Liver (tissue), 9 donors: ENCODE results near the gene CPNE1. TPM values are rescaled to one million over a fixed set of nuclear protein-coding genes. Genes with fewer than 3 reads are reported as not detected.

Source experiments
- DNase-seq: peaks from one replicate; pipeline ENCODE4 v3.0.0-alpha.2; 2017; ENCODE audit warnings: low spot score
- H3K27ac ChIP-seq, 2 donors: one replicate each; pipeline ENCODE4 v1.7.0; 2013; ENCODE audit warnings: inconsistent platforms in 2 of 2, low read length in 2 of 2, control low read depth in 1 of 2, low read depth in 1 of 2, mild to moderate bottlenecking in 1 of 2
- H3K27me3 ChIP-seq, 4 donors: one replicate each; pipeline versions ENCODE4 v1.6.1 to v1.7.0; 2013; ENCODE audit warnings: low read length in 3 of 4, inconsistent platforms in 1 of 4, mild to moderate bottlenecking in 1 of 4, moderate library complexity in 1 of 4; ENCODE audit not compliant: control insufficient read depth in 4 of 4, insufficient read depth in 4 of 4
- H3K36me3 ChIP-seq, 4 donors: one replicate each; pipeline versions ENCODE4 v1.6.1 to v1.7.0; 2013; ENCODE audit warnings: low read length in 3 of 4, mild to moderate bottlenecking in 3 of 4, low read depth in 1 of 4, moderate library complexity in 1 of 4; ENCODE audit not compliant: control insufficient read depth in 4 of 4, insufficient read depth in 3 of 4
- H3K4me1 ChIP-seq, 4 donors: one replicate each; pipeline versions ENCODE4 v1.6.1 to v1.7.0; 2013; ENCODE audit warnings: low read length in 3 of 4, mild to moderate bottlenecking in 3 of 4, moderate library complexity in 1 of 4; ENCODE audit not compliant: control insufficient read depth in 4 of 4, insufficient read depth in 4 of 4
- H3K4me3 ChIP-seq, 3 donors: one replicate each; pipeline versions ENCODE4 v1.6.1 to v1.7.0; 2013; ENCODE audit warnings: low read length in 3 of 3, control low read depth in 1 of 3, low read depth in 1 of 3, mild to moderate bottlenecking in 1 of 3
- H3K9ac ChIP-seq, 2 donors: one replicate each; pipeline ENCODE4 v1.7.0; 2013; ENCODE audit warnings: low read length in 2 of 2, mild to moderate bottlenecking in 2 of 2, moderate library complexity in 2 of 2, control low read depth in 1 of 2, low read depth in 1 of 2
- H3K9me3 ChIP-seq, 4 donors: one replicate each; pipeline versions ENCODE4 v1.6.1 to v1.7.0; 2013; ENCODE audit warnings: low read length in 3 of 4; ENCODE audit not compliant: control insufficient read depth in 4 of 4
- EGR1 ChIP-seq, 2 donors: IDR thresholded peaks; 2 replicates each; pipeline ENCODE4 v1.6.1; 2016 to 2018; ENCODE audit warnings: antibody characterized with exemption in 2 of 2, low read depth in 2 of 2
- FOXA1 ChIP-seq: IDR thresholded peaks from 2 replicates; pipeline ENCODE4 v1.6.1; 2016; ENCODE audit warnings: antibody characterized with exemption
- FOXA2 ChIP-seq: IDR thresholded peaks from 2 replicates; pipeline ENCODE4 v1.6.1; 2016; ENCODE audit warnings: antibody characterized with exemption
- HNF4A ChIP-seq, 2 donors: conservative IDR thresholded peaks; 2 replicates each; pipeline ENCODE4 v1.6.1; 2016; ENCODE audit warnings: antibody characterized with exemption in 2 of 2, mild to moderate bottlenecking in 2 of 2
- HNF4G ChIP-seq: IDR thresholded peaks from 2 replicates; pipeline ENCODE4 v1.6.1; 2016; ENCODE audit warnings: antibody characterized with exemption
- JUND ChIP-seq, 2 donors: IDR thresholded peaks; 2 replicates each; pipeline ENCODE4 v1.6.1; 2016; ENCODE audit warnings: antibody characterized with exemption in 2 of 2
- NR2F2 ChIP-seq: IDR thresholded peaks from 2 replicates; pipeline ENCODE4 v1.6.1; 2016; ENCODE audit warnings: antibody characterized with exemption
- RAD21 ChIP-seq, 2 donors: IDR thresholded peaks; 2 replicates each; pipeline ENCODE4 v1.6.1; 2016; ENCODE audit warnings: antibody characterized with exemption in 2 of 2, mild to moderate bottlenecking in 2 of 2
- RXRA ChIP-seq, 2 donors: IDR thresholded peaks; 2 replicates each; pipeline ENCODE4 v1.6.1; 2017 to 2018; ENCODE audit warnings: antibody characterized with exemption in 2 of 2, mild to moderate bottlenecking in 1 of 2
- SP1 ChIP-seq: IDR thresholded peaks from 2 replicates; pipeline ENCODE4 v1.6.1; 2018; ENCODE audit warnings: antibody characterized with exemption, mild to moderate bottlenecking
- TAF1 ChIP-seq: conservative IDR thresholded peaks from 2 replicates; pipeline ENCODE4 v1.6.1; 2016; ENCODE audit warnings: antibody characterized with exemption, mild to moderate bottlenecking
- YY1 ChIP-seq: IDR thresholded peaks from 2 replicates; pipeline ENCODE4 v1.6.1; 2016; ENCODE audit warnings: antibody characterized with exemption, mild to moderate bottlenecking
- WGBS: extraction: QIAGEN DNeasy Blood & Tissue Kit; methylation state at CpG from one replicate; pipeline ENCODE4 v1.1.7; 2013; 5-methylcytosine and 5-hydroxymethylcytosine counted together
- polyA plus RNA-seq, 2 donors: library from polyadenylated mRNA; stranded (reverse) in 1 of 2; unstranded in 1 of 2; fragments of 200-250 nt in 1 of 2; fragments of >200 nt in 1 of 2; fragmentation: Nextera tagmentation in 1 of 2; extraction: Ambion mirVana in 1 of 2; gene quantifications; one replicate each; pipeline versions ENCODE4 v1.2.1 to v1.2.3, GENCODE V29; 2013 to 2015
- total RNA-seq, 2 donors: library from RNA; depleted of rRNA; stranded (reverse); fragments of >200 nt; gene quantifications; one replicate each; pipeline ENCODE4 v1.2.3, GENCODE V29; 2014
- TF ChIP-seq, protein P1 (sequence below): IDR thresholded peaks from 2 replicates; pipeline ENCODE4 v1.6.1; 2016; ENCODE audit warnings: antibody characterized with exemption, mild to moderate bottlenecking
- TF ChIP-seq, protein P2 (sequence below): IDR thresholded peaks from 2 replicates; pipeline ENCODE4 v1.6.1; 2016; ENCODE audit warnings: antibody characterized with exemption
- TF ChIP-seq, protein P3 (sequence below): fragments of 150-350 bp; IDR thresholded peaks from 2 replicates; pipeline ENCODE4 v1.5.1; 2017; ENCODE audit warnings: improper control_type of control experiment, low read depth, low read length; ENCODE audit not compliant: missing input control
- TF ChIP-seq, protein P4 (sequence below): IDR thresholded peaks from 2 replicates; pipeline ENCODE4 v1.6.1; 2016; ENCODE audit warnings: antibody characterized with exemption
- TF ChIP-seq, protein P5 (sequence below): IDR thresholded peaks from 2 replicates; pipeline ENCODE4 v1.6.1; 2016; ENCODE audit warnings: antibody characterized with exemption
- donor health status: healthy.
- donor health status: healthy.
- donor health status: healthy.
- donor health status: healthy.
- donor health status: healthy.

Gene CPNE1
- total and polyA plus RNA-seq, 4 donors = 25.5 to 55.4 (median 50.5) TPM

DNA sequence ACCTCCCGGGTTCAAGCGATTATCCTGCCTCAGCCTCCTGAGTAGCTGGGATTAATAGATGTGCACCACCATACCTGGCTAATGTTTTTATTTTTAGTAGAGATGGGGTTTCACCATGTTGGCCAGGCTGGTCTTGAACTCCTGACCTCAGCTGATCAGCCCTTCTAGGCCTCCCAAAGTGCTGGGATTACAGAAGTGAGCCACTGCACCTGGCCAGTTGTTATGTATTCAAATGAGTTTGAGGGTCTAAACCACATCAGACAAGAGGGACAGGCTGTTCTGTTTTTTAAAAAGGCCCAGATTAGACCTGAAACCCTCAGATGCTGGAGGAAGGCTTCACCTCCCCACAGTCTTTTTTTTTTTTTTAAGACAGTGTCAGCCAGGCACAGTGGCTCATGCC is 53.2 kb downstream of the CPNE1 start:
- Histone ChIP-seq H3K4me3 (no peak overlapping the region), H3K9me3 (no peaks in the 10 kb centered on the region), H3K27me3 (no peaks in the 10 kb centered on the region), H3K36me3 (no peaks in the 10 kb centered on the region), H3K9ac (no peak overlapping the region), H3K27ac (no peak overlapping the region), H3K4me1 (peaks cover 0 to 7% (median 6%) of the 10 kb centered on the region in 4 donors)
- TF ChIP-seq RXRA (IDR thresholded peaks at IDR 0.05) (no peak), EGR1 (IDR thresholded peaks at IDR 0.05; ENCODE audit: low read depth in 2 of 2) (no peak), TAF1 (no peak), HNF4G (no peak), RAD21 (IDR thresholded peaks at IDR 0.05) (no peak)
- TF ChIP-seq, protein P1, sequence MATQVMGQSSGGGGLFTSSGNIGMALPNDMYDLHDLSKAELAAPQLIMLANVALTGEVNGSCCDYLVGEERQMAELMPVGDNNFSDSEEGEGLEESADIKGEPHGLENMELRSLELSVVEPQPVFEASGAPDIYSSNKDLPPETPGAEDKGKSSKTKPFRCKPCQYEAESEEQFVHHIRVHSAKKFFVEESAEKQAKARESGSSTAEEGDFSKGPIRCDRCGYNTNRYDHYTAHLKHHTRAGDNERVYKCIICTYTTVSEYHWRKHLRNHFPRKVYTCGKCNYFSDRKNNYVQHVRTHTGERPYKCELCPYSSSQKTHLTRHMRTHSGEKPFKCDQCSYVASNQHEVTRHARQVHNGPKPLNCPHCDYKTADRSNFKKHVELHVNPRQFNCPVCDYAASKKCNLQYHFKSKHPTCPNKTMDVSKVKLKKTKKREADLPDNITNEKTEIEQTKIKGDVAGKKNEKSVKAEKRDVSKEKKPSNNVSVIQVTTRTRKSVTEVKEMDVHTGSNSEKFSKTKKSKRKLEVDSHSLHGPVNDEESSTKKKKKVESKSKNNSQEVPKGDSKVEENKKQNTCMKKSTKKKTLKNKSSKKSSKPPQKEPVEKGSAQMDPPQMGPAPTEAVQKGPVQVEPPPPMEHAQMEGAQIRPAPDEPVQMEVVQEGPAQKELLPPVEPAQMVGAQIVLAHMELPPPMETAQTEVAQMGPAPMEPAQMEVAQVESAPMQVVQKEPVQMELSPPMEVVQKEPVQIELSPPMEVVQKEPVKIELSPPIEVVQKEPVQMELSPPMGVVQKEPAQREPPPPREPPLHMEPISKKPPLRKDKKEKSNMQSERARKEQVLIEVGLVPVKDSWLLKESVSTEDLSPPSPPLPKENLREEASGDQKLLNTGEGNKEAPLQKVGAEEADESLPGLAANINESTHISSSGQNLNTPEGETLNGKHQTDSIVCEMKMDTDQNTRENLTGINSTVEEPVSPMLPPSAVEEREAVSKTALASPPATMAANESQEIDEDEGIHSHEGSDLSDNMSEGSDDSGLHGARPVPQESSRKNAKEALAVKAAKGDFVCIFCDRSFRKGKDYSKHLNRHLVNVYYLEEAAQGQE = no peak
- no peak for DNase-seq
- WGBS = 96% methylated on average over 2 of the region's 2 CpGs

DNA sequence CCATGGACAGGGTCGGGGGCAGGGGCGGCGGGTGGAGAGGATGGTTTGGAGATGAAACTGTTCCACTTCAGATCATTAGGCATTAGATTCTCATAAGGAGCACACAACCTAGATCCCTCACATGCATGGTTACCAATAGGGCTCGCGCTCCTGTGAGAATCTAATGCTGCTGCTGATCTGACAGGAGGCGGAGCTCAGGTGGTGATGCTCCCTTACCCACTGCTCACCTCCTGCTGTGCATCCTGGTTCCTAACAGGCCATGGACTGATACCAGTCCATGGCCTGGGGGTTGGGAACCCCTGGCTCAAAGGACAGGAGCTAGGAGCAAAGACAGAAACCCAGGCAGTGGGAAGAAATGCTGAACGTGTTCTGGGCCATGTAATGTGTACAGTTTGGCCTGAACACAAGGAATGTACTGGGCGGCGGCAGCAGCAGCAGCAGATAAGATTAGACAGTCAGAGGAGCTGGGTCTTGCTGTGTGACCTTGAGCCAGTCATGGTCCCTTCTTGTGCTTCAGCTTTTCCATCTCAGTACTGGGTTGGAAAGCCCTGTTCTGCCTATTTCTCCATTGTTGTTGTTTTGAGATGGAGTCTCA is 53.8 kb downstream of the CPNE1 start:
- no peak for DNase-seq
- Histone ChIP-seq H3K27ac (no peak overlapping the region), H3K4me1 (peaks cover 0 to 6% (median 6%) of the 10 kb centered on the region in 4 donors), H3K27me3 (no peaks in the 10 kb centered on the region), H3K9me3 (no peaks in the 10 kb centered on the region), H3K4me3 (no peak overlapping the region), H3K9ac (no peak overlapping the region), H3K36me3 (no peaks in the 10 kb centered on the region)
- TF ChIP-seq TAF1 (no peak), SP1 (no peak), HNF4A (conservative IDR thresholded peaks at IDR 0.05) (no peak), YY1 (no peak), HNF4G (no peak), EGR1 (IDR thresholded peaks at IDR 0.05; ENCODE audit: low read depth in 2 of 2) (no peak), NR2F2 (no peak), FOXA1 (no peak), RAD21 (IDR thresholded peaks at IDR 0.05) (no peak), FOXA2 (no peak), JUND (IDR thresholded peaks at IDR 0.05) (no peak)
- TF ChIP-seq, protein P2, sequence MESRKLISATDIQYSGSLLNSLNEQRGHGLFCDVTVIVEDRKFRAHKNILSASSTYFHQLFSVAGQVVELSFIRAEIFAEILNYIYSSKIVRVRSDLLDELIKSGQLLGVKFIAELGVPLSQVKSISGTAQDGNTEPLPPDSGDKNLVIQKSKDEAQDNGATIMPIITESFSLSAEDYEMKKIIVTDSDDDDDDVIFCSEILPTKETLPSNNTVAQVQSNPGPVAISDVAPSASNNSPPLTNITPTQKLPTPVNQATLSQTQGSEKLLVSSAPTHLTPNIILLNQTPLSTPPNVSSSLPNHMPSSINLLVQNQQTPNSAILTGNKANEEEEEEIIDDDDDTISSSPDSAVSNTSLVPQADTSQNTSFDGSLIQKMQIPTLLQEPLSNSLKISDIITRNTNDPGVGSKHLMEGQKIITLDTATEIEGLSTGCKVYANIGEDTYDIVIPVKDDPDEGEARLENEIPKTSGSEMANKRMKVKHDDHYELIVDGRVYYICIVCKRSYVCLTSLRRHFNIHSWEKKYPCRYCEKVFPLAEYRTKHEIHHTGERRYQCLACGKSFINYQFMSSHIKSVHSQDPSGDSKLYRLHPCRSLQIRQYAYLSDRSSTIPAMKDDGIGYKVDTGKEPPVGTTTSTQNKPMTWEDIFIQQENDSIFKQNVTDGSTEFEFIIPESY = no peak
- TF ChIP-seq, protein P3, sequence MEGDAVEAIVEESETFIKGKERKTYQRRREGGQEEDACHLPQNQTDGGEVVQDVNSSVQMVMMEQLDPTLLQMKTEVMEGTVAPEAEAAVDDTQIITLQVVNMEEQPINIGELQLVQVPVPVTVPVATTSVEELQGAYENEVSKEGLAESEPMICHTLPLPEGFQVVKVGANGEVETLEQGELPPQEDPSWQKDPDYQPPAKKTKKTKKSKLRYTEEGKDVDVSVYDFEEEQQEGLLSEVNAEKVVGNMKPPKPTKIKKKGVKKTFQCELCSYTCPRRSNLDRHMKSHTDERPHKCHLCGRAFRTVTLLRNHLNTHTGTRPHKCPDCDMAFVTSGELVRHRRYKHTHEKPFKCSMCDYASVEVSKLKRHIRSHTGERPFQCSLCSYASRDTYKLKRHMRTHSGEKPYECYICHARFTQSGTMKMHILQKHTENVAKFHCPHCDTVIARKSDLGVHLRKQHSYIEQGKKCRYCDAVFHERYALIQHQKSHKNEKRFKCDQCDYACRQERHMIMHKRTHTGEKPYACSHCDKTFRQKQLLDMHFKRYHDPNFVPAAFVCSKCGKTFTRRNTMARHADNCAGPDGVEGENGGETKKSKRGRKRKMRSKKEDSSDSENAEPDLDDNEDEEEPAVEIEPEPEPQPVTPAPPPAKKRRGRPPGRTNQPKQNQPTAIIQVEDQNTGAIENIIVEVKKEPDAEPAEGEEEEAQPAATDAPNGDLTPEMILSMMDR = no peak
- TF ChIP-seq, protein P4, sequence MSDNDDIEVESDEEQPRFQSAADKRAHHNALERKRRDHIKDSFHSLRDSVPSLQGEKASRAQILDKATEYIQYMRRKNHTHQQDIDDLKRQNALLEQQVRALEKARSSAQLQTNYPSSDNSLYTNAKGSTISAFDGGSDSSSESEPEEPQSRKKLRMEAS = no peak
- TF ChIP-seq, protein P5, sequence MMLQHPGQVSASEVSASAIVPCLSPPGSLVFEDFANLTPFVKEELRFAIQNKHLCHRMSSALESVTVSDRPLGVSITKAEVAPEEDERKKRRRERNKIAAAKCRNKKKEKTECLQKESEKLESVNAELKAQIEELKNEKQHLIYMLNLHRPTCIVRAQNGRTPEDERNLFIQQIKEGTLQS = no peak
- 94% methylated on average over 9 of the region's 9 CpGs for WGBS
